MCF 10A (cell line): Measurements from ENCODE around the gene CLDN25. TPM values are rescaled to one million over a fixed set of nuclear protein-coding genes. Genes with fewer than 3 reads are reported as not detected.

Source experiments
- BruUV-seq: library from RNA; stranded (reverse); fragments of 400-500 nt; replicated peaks from 2 replicates; lab custom pipeline; 2021; lab: Mats Ljungman, UMichigan
- CTCF ChIA-PET: fragments of 300-600 bp; sonication (Branson Sonifier 250); formaldehyde crosslinking; extraction: SDS; loops from one replicate; lab custom pipeline; 2021; ENCODE audit warnings: antibody characterized with exemption, inconsistent platforms; lab: Yijun Ruan, JAX
- POLR2A ChIA-PET: fragments of 300-600, 350-650 bp; sonication (Branson Sonifier 250); formaldehyde crosslinking; extraction: SDS; loops from one replicate; lab custom pipeline; 2020; ENCODE audit warnings: antibody characterized with exemption, inconsistent platforms; lab: Yijun Ruan, JAX
- DNase-seq: peaks from one replicate; pipeline ENCODE4 v3.0.0-alpha.2; 2018; ENCODE audit not compliant: unreplicated experiment
- H3K27ac Mint-ChIP-seq: one replicate; pipeline ENCODE4 v1.8.0; 2022; ENCODE audit warnings: mild to moderate bottlenecking, low read depth, mixed read lengths; ENCODE audit not compliant: unreplicated experiment
- H3K27me3 Mint-ChIP-seq: one replicate; pipeline ENCODE4 v1.8.0; 2022; ENCODE audit warnings: mixed read lengths; ENCODE audit not compliant: insufficient read depth, unreplicated experiment
- H3K36me3 Mint-ChIP-seq: one replicate; pipeline ENCODE4 v1.8.0; 2022; ENCODE audit warnings: mild to moderate bottlenecking, moderate library complexity, mixed read lengths; ENCODE audit not compliant: insufficient read depth, unreplicated experiment
- H3K4me1 Mint-ChIP-seq: one replicate; pipeline ENCODE4 v1.8.0; 2022; ENCODE audit warnings: mixed read lengths; ENCODE audit not compliant: insufficient read depth, unreplicated experiment
- H3K4me3 Mint-ChIP-seq: one replicate; pipeline ENCODE4 v1.8.0; 2022; ENCODE audit warnings: mild to moderate bottlenecking, moderate library complexity, mixed read lengths; ENCODE audit not compliant: unreplicated experiment
- H3K9me3 Mint-ChIP-seq: one replicate; pipeline ENCODE4 v1.8.0; 2022; ENCODE audit warnings: mixed read lengths; ENCODE audit not compliant: unreplicated experiment
- CTCF ChIP-seq: fragments of 200-600 bp; IDR thresholded peaks from one replicate; pipeline ENCODE4 v1.8.0; 2022; ENCODE audit warnings: antibody characterized with exemption, mild to moderate bottlenecking; ENCODE audit not compliant: unreplicated experiment
- intact Hi-C: fragments of 100-400 bp; cut with micrococcal nuclease; formaldehyde crosslinking; loops from 2 replicates; pipeline ENCODE4 v1.14.1; 2022
- total RNA-seq: library from RNA; stranded (reverse); gene quantifications from 2 replicates; pipeline ENCODE4 v1.2.3, GENCODE V29; 2022

Gene CLDN25
- total RNA-seq, 1 experiment from 2014 or later = not detected

- Mint-ChIP-seq H3K4me1 (no peaks in the 10 kb centered on the region), H3K27ac (no peak overlapping the region), H3K36me3 (no peaks in the 10 kb centered on the region), H3K27me3 (no peaks in the 10 kb centered on the region), H3K4me3 (no peak overlapping the region), H3K9me3 (no peaks in the 10 kb centered on the region)
- intact Hi-C loops = no loop called here
- BruUV-seq = no TSS peak
- CTCF ChIA-PET = interaction anchor here (0.6 kb wide), 1 partner anchor 65 kb away, joined by 3 read pairs; no protein-coding TSS in a partner anchor
- TF ChIP-seq CTCF = no peak
- POLR2A ChIA-PET = interaction anchor here (0.7 kb wide), 1 partner anchor 508 kb away, joined by 3 read pairs; no protein-coding TSS in a partner anchor
- DNase-seq = no peak
Observed at GRCh38 chr11:113789675-113790320, 10.2 kb downstream of the CLDN25 start.

GRCh38 chr11:113796663-113797259 lies 17.2 kb downstream of the CLDN25 start:
- POLR2A ChIA-PET = interaction anchor here (0.6 to 1.5 kb wide), 4 partner anchors 10 to 490 kb away, joined by 3 to 5 read pairs (median 4); partner anchors contain the start of gene ZW10
- H3K4me3 Mint-ChIP-seq = no peak overlapping the region
- DNase-seq = peak; percentile 66
- H3K4me1 Mint-ChIP-seq = no peaks in the 10 kb centered on the region
- no peak overlapping the region for H3K27ac Mint-ChIP-seq
- CTCF ChIA-PET = interaction anchor here (0.6 to 3.6 kb wide), 27 partner anchors 8 to 1294 kb away, joined by 3 to 21 read pairs (median 4); partner anchors contain the start of genes CLDN25 and ZW10
- intact Hi-C loops = loop anchor here (1.0 to 2.0 kb wide), 2 partner anchors 18 to 491 kb away; partner anchors contain the start of gene CLDN25
- TF ChIP-seq CTCF = peak; percentile 55
- H3K27me3 Mint-ChIP-seq = no peaks in the 10 kb centered on the region
- H3K9me3 Mint-ChIP-seq = no peaks in the 10 kb centered on the region
- H3K36me3 Mint-ChIP-seq = peaks cover 35% of the 10 kb centered on the region
- no TSS peak for BruUV-seq

- intact Hi-C loops = no loop called here
- peaks cover 59% of the 10 kb centered on the region for H3K36me3 Mint-ChIP-seq
- no peak for DNase-seq
- ChIA-PET CTCF (interaction anchor here (0.8 to 1.1 kb wide), 2 partner anchors 29 to 35 kb away, joined by 3 to 4 read pairs; partner anchors contain the start of gene ZW10), POLR2A (no interaction called here)
- no peak overlapping the region for H3K27ac Mint-ChIP-seq
- no peak overlapping the region for H3K4me3 Mint-ChIP-seq
- TF ChIP-seq CTCF = no peak
- no peaks in the 10 kb centered on the region for H3K4me1 Mint-ChIP-seq
- BruUV-seq = no TSS peak
- H3K27me3 Mint-ChIP-seq = no peaks in the 10 kb centered on the region
- no peaks in the 10 kb centered on the region for H3K9me3 Mint-ChIP-seq
Observed at GRCh38 chr11:113802621-113803020, 23.0 kb downstream of the CLDN25 start.

GRCh38 chr11:113805640-113806039 lies 26.0 kb downstream of the CLDN25 start:
- POLR2A ChIA-PET = interaction anchor here (0.7 kb wide), 1 partner anchor 490 kb away, joined by 3 read pairs; no protein-coding TSS in a partner anchor
- Mint-ChIP-seq H3K36me3 (peaks cover 49% of the 10 kb centered on the region), H3K9me3 (no peaks in the 10 kb centered on the region), H3K4me1 (no peaks in the 10 kb centered on the region), H3K27me3 (no peaks in the 10 kb centered on the region), H3K4me3 (no peak overlapping the region), H3K27ac (no peak overlapping the region)
- BruUV-seq = no TSS peak
- intact Hi-C loops = no loop called here
- TF ChIP-seq CTCF = no peak
- DNase-seq = no peak
- CTCF ChIA-PET = interaction anchor here (0.6 to 2.1 kb wide), 3 partner anchors 10 to 1454 kb away, joined by 3 to 6 read pairs (median 3); no protein-coding TSS in a partner anchor
